Fibroblast of lung (primary cell): ENCODE results near the gene AKTIP. TPM values are rescaled to one million over a fixed set of nuclear protein-coding genes. Genes with fewer than 3 reads are reported as not detected.

Experiments
- DNase-seq, 2 donors: peaks; one replicate each; pipeline versions ENCODE4 v3.0.0 to v3.0.0-alpha.2; 2010; ENCODE audit warnings: low read depth in 2 of 2
- H2AFZ ChIP-seq: 2 replicates; pipeline ENCODE4 v1.5.1; 2012; ENCODE audit warnings: low read length, control low read depth, inconsistent platforms
- H3K27ac ChIP-seq: 2 replicates; pipeline ENCODE4 v1.5.1; 2011; ENCODE audit warnings: low read length, control low read depth; ENCODE audit not compliant: insufficient read depth
- H3K27me3 ChIP-seq: 2 replicates; pipeline ENCODE4 v1.5.1; 2011; ENCODE audit warnings: mild to moderate bottlenecking, low read length; ENCODE audit not compliant: control insufficient read depth, insufficient read depth
- H3K36me3 ChIP-seq: 2 replicates; pipeline ENCODE4 v1.5.1; 2011; ENCODE audit warnings: low read length; ENCODE audit not compliant: control insufficient read depth, insufficient read depth
- H3K4me1 ChIP-seq: 2 replicates; pipeline ENCODE4 v1.5.1; 2011; ENCODE audit warnings: low read length; ENCODE audit not compliant: control insufficient read depth, insufficient read depth; ENCODE audit errors: extremely low read depth
- H3K4me2 ChIP-seq: 2 replicates; pipeline ENCODE4 v1.5.1; 2011; ENCODE audit warnings: low read length, control low read depth; ENCODE audit not compliant: insufficient read depth; ENCODE audit errors: extremely low read depth
- H3K4me3 ChIP-seq, 4 experiments: fragments of 200-600 bp in 1 of 4; sonication (generic) in 1 of 4; replicated peaks in 1 of 4; 2 replicates each; pipeline ENCODE4 v1.5.1; 2011 to 2016; ENCODE audit warnings: low read length in 4 of 4, low read depth in 3 of 4, mild to moderate bottlenecking in 3 of 4, control low read depth in 2 of 4, inconsistent platforms in 1 of 4, mixed read lengths in 1 of 4; ENCODE audit not compliant: insufficient read depth in 1 of 4; ENCODE audit errors: control extremely low read depth in 1 of 4
- H3K79me2 ChIP-seq: 2 replicates; pipeline ENCODE4 v1.5.1; 2012; ENCODE audit warnings: mild to moderate bottlenecking, low read length, inconsistent platforms; ENCODE audit not compliant: control insufficient read depth, insufficient read depth
- H3K9ac ChIP-seq: 2 replicates; pipeline ENCODE4 v1.5.1; 2011; ENCODE audit warnings: mild to moderate bottlenecking, low read length, control low read depth; ENCODE audit not compliant: insufficient read depth
- H3K9me3 ChIP-seq: 2 replicates; pipeline ENCODE4 v1.5.1; 2012; ENCODE audit warnings: low read depth, low read length; ENCODE audit not compliant: control insufficient read depth, insufficient read depth
- H4K20me1 ChIP-seq: 2 replicates; pipeline ENCODE4 v1.5.1; 2011; ENCODE audit warnings: low read length; ENCODE audit not compliant: control insufficient read depth, insufficient read depth; ENCODE audit errors: extremely low read depth
- CTCF ChIP-seq, 2 donors: IDR thresholded peaks in 1 of 2; conservative IDR thresholded peaks in 1 of 2; 1 replicate in 1 of 2; 2 replicates in 1 of 2; pipeline ENCODE4 v1.5.1; 2011 to 2012; ENCODE audit warnings: low read length in 2 of 2, control low read depth in 1 of 2, inconsistent platforms in 1 of 2, low read depth in 1 of 2, mild to moderate bottlenecking in 1 of 2
- EZH2 ChIP-seq: IDR thresholded peaks from 2 replicates; pipeline ENCODE4 v1.5.1; 2012; ENCODE audit warnings: low read length, control low read depth, mild to moderate bottlenecking; ENCODE audit errors: missing control alignments
- polyA plus RNA-seq, 2 donors: library from polyadenylated mRNA; depleted of rRNA in 1 of 2; stranded (reverse) in 1 of 2; unstranded in 1 of 2; fragments of >200 nt; gene quantifications; 2 replicates each; pipeline ENCODE4 v1.2.1, GENCODE V29; 2011 to 2012; ENCODE audit warnings: missing spikeins in 1 of 2
- total RNA-seq: library from RNA; depleted of rRNA; stranded (reverse); fragments of >200 nt; gene quantifications from 2 replicates; pipeline ENCODE4 v1.2.1, GENCODE V29; 2014

AKTIP gene
- total and polyA plus RNA-seq, 2 donors (not counting 1 experiment from before 2014, with no cell fraction given), result 21.3 to 28.0 TPM

- H3K79me2 ChIP-seq, result no peaks in the 10 kb centered on the region
- H4K20me1 ChIP-seq, result no peaks in the 10 kb centered on the region
- no peak overlapping the region for H3K4me3 ChIP-seq
- H3K9ac ChIP-seq, result no peak overlapping the region
- H3K36me3 ChIP-seq, result no peaks in the 10 kb centered on the region
- no peak overlapping the region for H3K27ac ChIP-seq
- H3K9me3 ChIP-seq, result no peaks in the 10 kb centered on the region
- TF ChIP-seq EZH2 (no peak), CTCF (conservative IDR thresholded peaks at IDR 0.05 in 1 of 2, IDR thresholded peaks at IDR 0.05 in 1 of 2; ENCODE audit: low read depth in 1 of 2, low read length in 2 of 2) (no peak)
- DNase-seq, result no peak
- H3K27me3 ChIP-seq, result no peaks in the 10 kb centered on the region
- H3K4me2 ChIP-seq, result no peak overlapping the region
- no peak overlapping the region for H2AFZ ChIP-seq
- H3K4me1 ChIP-seq, result no peaks in the 10 kb centered on the region
Measured at GRCh38 chr16:53523126-53523804, 20.3 kb upstream of the AKTIP start.

- Histone ChIP-seq H3K36me3 (no peaks in the 10 kb centered on the region), H2AFZ (peak overlapping the region; percentile 31), H3K27me3 (no peaks in the 10 kb centered on the region), H4K20me1 (no peaks in the 10 kb centered on the region), H3K27ac (no peak overlapping the region), H3K4me2 (no peak overlapping the region), H3K4me1 (no peaks in the 10 kb centered on the region), H3K9ac (no peak overlapping the region), H3K9me3 (no peaks in the 10 kb centered on the region), H3K79me2 (no peaks in the 10 kb centered on the region), H3K4me3 (no peak overlapping the region)
- TF ChIP-seq CTCF (conservative IDR thresholded peaks at IDR 0.05 in 1 of 2, IDR thresholded peaks at IDR 0.05 in 1 of 2; ENCODE audit: low read depth in 1 of 2, low read length in 2 of 2), result no peak
- TF ChIP-seq EZH2, result no peak
- DNase-seq, result no peak
Measured at GRCh38 chr16:53519417-53520091, 16.5 kb upstream of the AKTIP start.

GRCh38 chr16:53518550-53519416 is 15.8 kb upstream of the AKTIP start:
- H3K9me3 ChIP-seq, result no peaks in the 10 kb centered on the region
- no peak overlapping the region for H3K9ac ChIP-seq
- no peak overlapping the region for H3K27ac ChIP-seq
- H3K27me3 ChIP-seq, result no peaks in the 10 kb centered on the region
- DNase-seq, result peak in 1 of 2 donors; percentile 37
- H3K4me2 ChIP-seq, result no peak overlapping the region
- H3K4me3 ChIP-seq, result no peak overlapping the region
- H4K20me1 ChIP-seq, result no peaks in the 10 kb centered on the region
- TF ChIP-seq EZH2 (no peak), CTCF (conservative IDR thresholded peaks at IDR 0.05 in 1 of 2, IDR thresholded peaks at IDR 0.05 in 1 of 2; ENCODE audit: low read depth in 1 of 2, low read length in 2 of 2) (no peak)
- H2AFZ ChIP-seq, result peak overlapping the region; percentile 31
- no peaks in the 10 kb centered on the region for H3K79me2 ChIP-seq
- no peaks in the 10 kb centered on the region for H3K36me3 ChIP-seq
- no peaks in the 10 kb centered on the region for H3K4me1 ChIP-seq
